Measurements from ENCODE around the gene MAPK7.

DNA sequence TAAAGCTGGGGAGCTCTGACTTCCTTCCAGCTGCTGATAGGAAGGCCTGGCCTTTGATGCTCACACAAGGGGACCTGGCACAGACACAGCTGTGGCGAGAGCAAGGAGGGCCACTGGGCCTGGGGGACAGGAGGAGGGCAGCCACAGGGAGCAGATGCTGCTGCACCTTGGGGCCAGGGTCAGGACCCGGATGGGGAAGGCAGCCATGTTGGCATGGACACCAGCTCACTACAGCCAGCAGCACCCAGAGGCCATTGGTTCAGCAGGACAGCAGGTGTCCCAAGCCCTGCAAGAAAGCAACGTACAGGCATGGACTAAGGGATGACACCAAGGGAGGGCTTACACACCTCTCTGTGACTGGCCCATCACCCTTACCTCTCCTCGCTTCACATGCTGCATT is 24.7 kb downstream of the MAPK7 start:
- TF ChIP-seq POLR2A (IDR thresholded peaks at IDR 0.05) = no peak
- TF ChIP-seq, protein P1, sequence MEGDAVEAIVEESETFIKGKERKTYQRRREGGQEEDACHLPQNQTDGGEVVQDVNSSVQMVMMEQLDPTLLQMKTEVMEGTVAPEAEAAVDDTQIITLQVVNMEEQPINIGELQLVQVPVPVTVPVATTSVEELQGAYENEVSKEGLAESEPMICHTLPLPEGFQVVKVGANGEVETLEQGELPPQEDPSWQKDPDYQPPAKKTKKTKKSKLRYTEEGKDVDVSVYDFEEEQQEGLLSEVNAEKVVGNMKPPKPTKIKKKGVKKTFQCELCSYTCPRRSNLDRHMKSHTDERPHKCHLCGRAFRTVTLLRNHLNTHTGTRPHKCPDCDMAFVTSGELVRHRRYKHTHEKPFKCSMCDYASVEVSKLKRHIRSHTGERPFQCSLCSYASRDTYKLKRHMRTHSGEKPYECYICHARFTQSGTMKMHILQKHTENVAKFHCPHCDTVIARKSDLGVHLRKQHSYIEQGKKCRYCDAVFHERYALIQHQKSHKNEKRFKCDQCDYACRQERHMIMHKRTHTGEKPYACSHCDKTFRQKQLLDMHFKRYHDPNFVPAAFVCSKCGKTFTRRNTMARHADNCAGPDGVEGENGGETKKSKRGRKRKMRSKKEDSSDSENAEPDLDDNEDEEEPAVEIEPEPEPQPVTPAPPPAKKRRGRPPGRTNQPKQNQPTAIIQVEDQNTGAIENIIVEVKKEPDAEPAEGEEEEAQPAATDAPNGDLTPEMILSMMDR (IDR thresholded peaks at IDR 0.05 in 4 of 5, conservative IDR thresholded peaks at IDR 0.05 in 1 of 5) = no peak

All from gastrocnemius medialis (tissue), 4 donors.